ENCODE measurements around the gene NDE1.

GRCh38 chr16:15654591-15654990 lies 4.5 kb downstream of the NDE1 start:
- TF ChIP-seq CTCF (IDR thresholded peaks at IDR 0.05) (no peak), POLR2A (IDR thresholded peaks at IDR 0.05) (no peak)
